NCI-H345 treated with DMSO at 0.1 percent for 48 hours (cell line): Measurements from ENCODE around the gene CLCA2.
A peak's percentile ranks its signal among the peaks of the same experiment; 100 is the strongest.

Source experiments
- DNase-seq: peaks from one replicate; lab custom pipeline; 2025; ENCODE audit not compliant: unreplicated experiment; lab: John Stamatoyannopoulos, UW

The CLCA2 gene

DNA sequence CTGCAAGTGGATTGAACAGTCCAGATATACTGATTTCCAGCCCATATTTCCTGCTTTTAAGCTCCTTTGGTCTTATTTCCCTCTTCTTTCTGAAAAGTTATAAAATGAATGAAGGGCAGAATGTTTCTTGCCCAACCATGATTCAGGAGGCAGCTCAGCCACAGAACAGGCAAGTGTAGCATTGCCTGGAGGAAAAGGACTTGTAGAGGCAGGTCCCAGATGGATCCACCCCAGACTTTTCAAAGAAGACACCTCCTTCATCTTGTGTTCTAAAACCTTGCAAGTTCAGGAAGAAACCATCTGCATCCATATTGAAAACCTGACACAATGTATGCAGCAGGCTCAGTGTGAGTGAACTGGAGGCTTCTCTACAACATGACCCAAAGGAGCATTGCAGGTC, at the start of gene CLCA2:
CLCA2 (plus strand) TSS at position 299 of the 400 bp plus-strand sequence; CDS start at position 376, 77 bp downstream.
- DNase-seq = no peak

- DNase-seq = no peak
Observed at GRCh38 chr1:86375688-86376087, 48.3 kb upstream of the CLCA2 start.

DNA sequence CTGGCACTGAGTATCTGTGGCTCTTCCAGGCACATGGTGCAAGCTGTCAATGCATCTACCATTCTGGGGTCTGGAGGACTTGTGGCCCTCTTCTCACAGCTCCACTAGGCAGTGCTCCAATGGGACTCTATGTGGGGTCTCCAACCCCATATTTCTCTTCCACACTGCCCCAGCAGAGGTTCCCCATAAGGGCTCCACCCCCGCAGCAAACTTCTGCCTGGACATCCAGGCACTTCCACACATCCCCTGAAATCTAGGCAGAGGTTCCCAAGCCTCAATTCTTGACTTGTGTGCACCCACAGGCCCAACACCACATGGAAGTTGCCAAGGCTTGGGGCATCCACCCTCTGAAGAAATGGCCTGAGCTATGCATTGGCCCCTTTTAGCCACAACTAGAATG, 46.6 kb upstream of the CLCA2 start:
- no peak for DNase-seq

GRCh38 chr1:86378813-86379212, 45.2 kb upstream of the CLCA2 start:
- DNase-seq = no peak

DNA sequence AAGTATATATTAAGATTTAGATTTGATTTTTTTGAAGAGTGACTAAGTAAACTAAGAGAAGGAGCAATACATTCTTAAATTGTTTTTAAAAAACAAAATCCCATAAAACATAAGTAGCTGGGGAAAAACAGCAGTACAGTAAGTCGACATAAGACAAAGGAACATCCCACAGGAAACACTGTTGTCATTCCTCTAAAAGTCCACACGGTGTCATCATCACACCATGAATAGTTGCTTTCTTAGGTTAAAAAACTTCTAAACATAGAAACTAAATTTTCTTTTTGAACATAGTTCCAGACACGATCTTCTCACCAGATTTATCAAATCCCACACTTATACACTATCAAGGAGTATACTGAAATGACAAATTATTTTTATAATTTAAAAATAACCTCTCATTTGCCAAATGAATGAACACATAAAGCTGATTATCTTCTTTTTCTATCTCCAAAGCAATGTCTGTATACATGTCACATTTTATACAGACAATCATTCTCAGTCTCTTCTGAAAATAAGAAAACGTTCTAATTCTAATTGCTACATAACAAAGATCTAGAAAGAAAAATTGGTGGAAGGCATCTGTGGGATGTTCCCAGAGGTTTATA, 43.6 kb upstream of the CLCA2 start:
- DNase-seq = peak; percentile 80

DNA sequence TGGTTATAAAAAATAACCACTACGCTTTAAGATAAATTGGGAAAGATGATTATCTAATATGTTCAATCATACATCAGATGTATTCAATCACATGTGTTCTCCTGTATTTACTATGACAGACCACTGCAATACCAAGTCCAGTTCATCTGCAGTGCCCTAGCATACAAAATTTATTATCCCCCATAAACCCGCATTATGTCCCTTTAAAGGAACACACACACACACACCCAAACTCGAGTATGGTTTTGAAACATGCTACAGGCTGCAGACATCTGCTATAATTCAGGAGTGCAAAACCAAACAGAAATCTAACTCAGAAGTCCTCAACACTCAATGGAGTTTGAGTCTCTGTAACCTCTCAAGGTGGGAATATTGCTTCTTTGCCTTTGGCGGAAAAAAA, 42.7 kb upstream of the CLCA2 start:
- DNase-seq = no peak

DNA sequence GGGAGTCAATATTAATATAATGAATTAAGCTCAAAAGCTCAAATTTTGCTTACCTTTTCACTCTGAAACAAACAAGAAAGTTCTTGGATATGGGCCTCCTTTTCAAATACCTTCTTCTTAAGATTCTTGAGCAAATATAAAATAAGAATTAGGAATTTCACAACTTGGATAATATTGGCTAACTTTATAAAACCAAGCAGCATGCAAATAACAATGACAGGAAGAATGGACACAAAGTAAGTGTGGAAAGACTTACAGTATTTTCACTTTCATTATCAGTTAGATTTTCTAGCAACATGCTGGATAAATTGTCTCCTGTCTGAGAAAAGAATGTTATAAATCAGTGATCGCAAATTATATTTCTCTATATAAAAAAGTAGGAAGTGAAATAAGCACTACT, 41.1 kb upstream of the CLCA2 start:
- no peak for DNase-seq

GRCh38 chr1:86387916-86388627, 35.9 kb upstream of the CLCA2 start:
- DNase-seq = no peak

DNA sequence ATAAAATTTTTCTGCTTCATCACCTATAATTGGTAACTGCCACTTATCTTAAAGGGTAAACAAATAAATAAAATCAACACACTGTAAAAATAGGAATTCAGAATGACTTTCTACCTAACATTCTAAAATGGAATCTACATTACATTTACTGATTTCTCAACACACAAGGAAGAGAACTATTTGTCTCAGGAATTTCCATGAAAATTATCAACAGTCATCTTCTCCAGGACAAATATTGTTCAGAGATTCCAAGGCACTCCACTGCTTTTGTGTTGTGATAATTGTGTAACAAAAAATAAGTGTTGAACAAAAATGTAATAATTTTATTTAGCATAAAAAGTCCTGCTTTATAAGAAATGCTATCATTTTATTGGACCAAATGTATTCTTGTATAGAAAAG, 35.2 kb upstream of the CLCA2 start:
- no peak for DNase-seq

DNA sequence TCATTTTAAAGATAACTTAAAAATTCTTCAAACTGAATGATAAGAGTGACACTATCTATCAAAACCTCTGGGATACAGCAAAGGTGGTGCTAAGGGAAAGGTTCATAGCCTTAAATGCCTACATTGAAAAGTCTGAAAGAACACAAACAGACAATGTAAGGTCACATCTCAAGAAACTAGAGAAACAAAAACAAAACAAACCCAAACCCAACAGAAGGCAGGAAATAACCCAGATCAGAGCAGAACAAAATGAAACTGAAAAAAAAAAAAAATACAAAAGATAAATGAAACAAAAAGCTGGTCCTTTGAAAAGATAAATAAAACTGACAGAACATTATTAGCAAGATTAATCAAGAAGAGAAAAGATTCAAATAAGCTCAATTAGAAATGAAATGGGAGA, 34.7 kb upstream of the CLCA2 start:
- DNase-seq = no peak

- DNase-seq = no peak
Observed at GRCh38 chr1:86394416-86394815, 29.6 kb upstream of the CLCA2 start.

DNA sequence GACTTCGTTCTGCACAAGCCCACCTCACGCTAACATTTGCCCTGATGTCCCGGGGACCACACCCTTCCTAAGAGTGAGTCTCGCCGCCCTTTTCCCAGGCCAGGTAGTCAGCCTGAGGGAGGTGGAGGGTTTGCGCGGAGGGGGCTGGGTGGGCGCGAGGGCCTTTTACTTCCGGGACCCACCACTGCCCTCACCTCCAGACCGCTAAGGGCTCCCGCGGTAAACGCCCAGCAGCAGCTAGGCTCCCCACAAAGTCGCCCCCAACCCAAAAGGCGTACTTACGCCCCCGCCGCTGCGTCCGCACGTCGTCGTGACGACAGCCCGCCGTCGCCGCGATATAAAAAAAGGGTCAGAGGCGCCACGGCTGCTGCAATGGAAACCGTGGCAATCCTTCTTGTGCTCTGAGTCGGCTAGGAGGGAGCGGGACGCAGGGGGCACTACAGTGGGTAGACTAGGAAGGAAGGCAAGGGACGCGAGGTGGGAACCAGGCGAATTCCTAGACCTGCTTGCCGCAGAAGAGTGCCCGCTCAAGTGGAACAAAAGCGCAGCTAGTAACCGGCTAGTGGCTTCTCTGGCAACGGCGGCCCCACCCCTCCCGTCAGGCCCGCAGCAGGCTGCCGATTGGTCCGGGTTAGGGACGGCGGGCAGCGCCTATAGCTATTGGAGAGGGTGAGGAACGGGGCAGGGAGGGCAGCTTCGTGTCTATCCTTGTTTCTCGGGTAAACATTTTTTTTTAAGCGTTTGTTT, 28.0 kb upstream of the CLCA2 start, which contains the start of gene ODF2L:
ODF2L (minus strand) TSS at position 573 of the 747 bp plus-strand sequence. CDS start 9,296 bp downstream, outside the sequence.
- peak; percentile 73 for DNase-seq

DNA sequence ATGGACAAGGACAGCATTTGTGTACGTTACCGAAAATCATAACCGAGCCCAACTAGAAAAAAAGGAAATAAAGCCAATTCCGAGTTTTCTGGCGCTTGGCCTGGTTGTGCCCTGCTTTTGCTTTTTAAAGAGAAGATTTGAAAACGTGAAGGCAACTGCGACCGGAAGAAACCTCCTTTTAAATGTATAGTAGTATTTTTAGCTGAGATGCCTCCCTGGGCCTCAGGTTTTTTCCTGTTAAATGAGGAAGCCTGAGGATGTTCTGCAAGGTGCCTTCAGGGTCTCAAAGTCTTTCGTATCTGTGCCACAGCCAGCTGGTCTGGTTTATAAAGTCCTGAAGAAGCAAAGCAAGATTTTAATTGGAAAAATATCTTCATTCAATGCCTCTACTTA, 27.5 kb upstream of the CLCA2 start:
- no peak for DNase-seq

GRCh38 chr1:86409416-86410021, 14.5 kb upstream of the CLCA2 start:
- peak; percentile 42 for DNase-seq

- no peak for DNase-seq
Observed at GRCh38 chr1:86410879-86411278, 13.1 kb upstream of the CLCA2 start.

- peak; percentile 71 for DNase-seq
Observed at GRCh38 chr1:86416343-86416742, 7.6 kb upstream of the CLCA2 start.

- no peak for DNase-seq
Observed at GRCh38 chr1:86419277-86419903, 4.6 kb upstream of the CLCA2 start.

- DNase-seq = no peak
Observed at GRCh38 chr1:86421601-86422280, 2.2 kb upstream of the CLCA2 start.

DNA sequence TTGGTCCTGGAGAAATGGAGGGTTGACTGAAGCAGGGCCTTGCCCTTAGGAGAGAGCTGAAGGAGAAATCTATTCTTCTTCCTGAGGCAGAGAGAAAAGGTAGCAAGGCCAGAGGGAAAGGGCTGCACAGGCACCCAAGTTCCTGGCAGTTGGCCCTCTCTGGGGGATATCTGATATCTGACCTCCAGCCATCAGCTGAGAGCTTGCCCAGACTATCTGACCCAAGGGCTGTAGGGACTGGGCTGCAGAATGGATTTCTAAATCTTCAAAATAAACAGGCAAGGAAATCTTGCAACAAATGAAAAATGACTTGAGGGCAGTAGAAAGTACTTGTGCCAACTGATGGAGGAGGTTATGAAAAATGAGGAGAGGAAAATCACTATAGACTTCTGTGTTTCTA, 498 bp upstream of the CLCA2 start:
- no peak for DNase-seq

DNA sequence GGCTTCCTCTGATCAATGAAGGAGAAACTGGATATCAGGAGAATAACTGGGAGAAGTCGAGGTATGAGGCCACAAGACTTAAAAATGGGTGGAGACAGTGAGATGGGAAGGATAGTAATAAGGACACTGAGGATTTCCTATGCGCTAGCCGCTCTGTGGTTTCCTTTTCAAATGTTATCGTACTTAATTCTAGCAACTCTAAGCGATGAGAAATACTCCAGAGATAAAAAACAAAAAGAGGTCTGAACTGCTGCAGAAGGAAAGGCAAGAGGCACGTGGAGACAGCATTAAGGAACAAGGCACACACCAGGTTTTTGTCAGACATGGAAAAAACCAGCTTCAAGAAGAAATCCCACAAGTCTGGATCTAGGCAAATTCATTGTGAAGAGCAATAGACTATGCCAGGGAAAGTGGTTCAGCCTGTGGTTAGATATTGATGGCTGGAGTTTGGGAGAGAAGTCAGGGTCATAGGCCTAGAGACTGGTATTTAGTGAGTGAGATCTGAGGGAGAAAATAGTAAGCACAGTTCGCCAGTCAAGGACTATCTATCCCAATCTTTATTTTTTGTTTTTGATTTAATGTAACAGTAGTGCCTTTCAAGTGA, 5.3 kb downstream of the CLCA2 start:
- no peak for DNase-seq
